Posterior vena cava (tissue), 2 donors: ENCODE results near the gene CDC42BPB. TPM values are rescaled to one million over a fixed set of nuclear protein-coding genes. Genes with fewer than 3 reads are reported as not detected.
"Not testable (repeated sequence)": the region's sequence is repeated elsewhere in the genome, so short reads cannot be mapped to it uniquely, and the experiment has no call there.

Experiments used
- DNase-seq: peaks from one replicate; pipeline ENCODE4 v3.0.0-alpha.2; 2020; ENCODE audit warnings: low spot score
- intact Hi-C, 2 donors: fragments of 100-400 bp; cut with DNase I; formaldehyde crosslinking; loops; one replicate each; pipeline versions ENCODE4 v1.14.1 to v1.14.2; 2022 to 2023
- total RNA-seq, 2 donors: library from RNA; stranded (reverse); fragmentation: NEBNext Ultra II Directional; extraction: Animal tissue kit (Norgen Biotek cat#: 25700); gene quantifications; one replicate each; pipeline ENCODE4 v1.2.1, GENCODE V29; 2021
- donor health status: DM: yes; HTN: yes; CAD: no.
- donor health status: DM: yes; HTN: yes; CAD: no.

Gene CDC42BPB
- total RNA-seq, 2 donors from 2014 or later, result 81.1 to 89.3 TPM

DNA sequence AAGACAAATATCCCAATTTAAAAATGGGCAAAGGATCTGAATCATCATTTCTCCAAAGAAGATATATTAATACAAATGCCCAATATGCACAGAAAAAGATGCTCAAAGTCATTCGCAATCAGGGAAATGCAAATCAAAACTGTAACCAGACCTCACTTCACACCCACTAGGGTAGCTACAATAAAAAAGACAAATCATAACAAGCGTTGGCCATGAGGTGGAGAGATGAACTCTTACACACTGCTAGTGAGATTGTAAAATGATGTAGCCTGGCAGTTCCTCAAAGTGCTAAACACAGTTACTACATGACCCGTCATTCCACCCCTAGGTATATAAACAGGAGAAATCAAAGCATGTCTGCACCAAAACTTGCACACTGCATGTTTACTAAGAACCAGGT, 30.4 kb downstream of the CDC42BPB start:
- intact Hi-C loops, result no loop called here
- no peak for DNase-seq

- intact Hi-C loops, result not testable (repeated sequence)
- DNase-seq, result peak; percentile 14
Observed at GRCh38 chr14:103026196-103026595, 31.2 kb downstream of the CDC42BPB start.

- intact Hi-C loops, result loop anchor here in 1 of 2 donors (5.0 kb wide), 1 partner anchor 33 kb away; the partner anchor contains the start of gene CDC42BPB
- DNase-seq, result peak; percentile 66
Observed at GRCh38 chr14:103023881-103024473, 33.4 kb downstream of the CDC42BPB start.

DNA sequence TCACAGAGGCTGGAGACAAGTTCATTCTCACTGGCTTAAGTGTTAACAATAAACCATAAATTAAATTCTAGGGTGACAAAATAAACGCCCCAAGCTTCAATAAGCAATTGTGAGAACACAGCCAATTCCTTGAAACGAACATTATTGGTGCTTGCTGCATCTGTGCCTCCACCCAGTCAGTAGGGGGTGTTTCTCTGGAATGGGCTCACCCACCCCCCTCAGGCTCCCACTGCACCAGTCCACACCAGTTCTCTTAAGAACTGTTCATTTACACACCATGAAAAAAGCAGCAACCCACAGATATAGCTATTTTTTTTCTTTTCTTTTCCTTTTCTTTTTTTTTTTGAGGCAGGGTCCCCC, 34.7 kb downstream of the CDC42BPB start:
- intact Hi-C loops, result loop anchor here in 1 of 2 donors (5.0 kb wide), 1 partner anchor 35 kb away; the partner anchor contains the start of gene CDC42BPB
- peak; percentile 31 for DNase-seq

DNA sequence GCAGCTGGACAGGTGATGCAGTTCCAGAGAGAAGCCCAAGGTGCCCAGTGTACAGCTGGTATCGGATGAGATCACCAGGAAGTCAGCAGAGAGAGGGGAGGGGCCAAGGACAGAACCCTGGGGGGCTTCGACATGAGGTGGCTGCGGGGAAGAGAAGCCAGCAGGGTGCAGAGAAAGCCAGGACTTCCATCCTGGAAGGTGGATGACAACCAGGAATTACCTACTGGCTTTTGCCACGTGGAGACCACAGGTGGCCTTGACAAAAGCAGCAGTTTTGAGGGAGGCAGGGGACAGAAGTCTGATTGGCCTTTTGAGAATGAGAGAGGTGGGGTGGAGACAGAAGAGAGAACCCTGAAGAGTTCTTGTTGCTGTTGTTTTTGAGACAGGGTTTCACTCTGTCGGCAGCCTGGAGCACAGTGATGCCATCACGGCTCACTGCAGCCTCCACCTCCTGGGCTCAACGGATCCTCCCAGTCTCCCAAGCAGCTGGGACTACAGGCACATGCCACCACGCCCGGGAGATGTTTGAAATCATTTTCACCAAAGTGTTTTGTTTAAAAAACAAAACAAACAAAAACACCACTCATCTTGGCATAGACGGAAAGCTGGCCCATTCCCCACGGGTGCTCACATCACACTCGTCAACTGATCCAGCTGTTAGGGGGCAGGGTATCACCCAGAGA, 35.2 kb downstream of the CDC42BPB start:
- DNase-seq, result peak; percentile 50
- intact Hi-C loops, result loop anchor here in 1 of 2 donors (5.0 kb wide), 1 partner anchor 35 kb away; the partner anchor contains the start of gene CDC42BPB

GRCh38 chr14:103021684-103022001, 35.7 kb downstream of the CDC42BPB start:
- intact Hi-C loops, result loop anchor here in 1 of 2 donors (5.0 kb wide), 1 partner anchor 36 kb away; the partner anchor contains the start of gene CDC42BPB
- peak; percentile 79 for DNase-seq

DNA sequence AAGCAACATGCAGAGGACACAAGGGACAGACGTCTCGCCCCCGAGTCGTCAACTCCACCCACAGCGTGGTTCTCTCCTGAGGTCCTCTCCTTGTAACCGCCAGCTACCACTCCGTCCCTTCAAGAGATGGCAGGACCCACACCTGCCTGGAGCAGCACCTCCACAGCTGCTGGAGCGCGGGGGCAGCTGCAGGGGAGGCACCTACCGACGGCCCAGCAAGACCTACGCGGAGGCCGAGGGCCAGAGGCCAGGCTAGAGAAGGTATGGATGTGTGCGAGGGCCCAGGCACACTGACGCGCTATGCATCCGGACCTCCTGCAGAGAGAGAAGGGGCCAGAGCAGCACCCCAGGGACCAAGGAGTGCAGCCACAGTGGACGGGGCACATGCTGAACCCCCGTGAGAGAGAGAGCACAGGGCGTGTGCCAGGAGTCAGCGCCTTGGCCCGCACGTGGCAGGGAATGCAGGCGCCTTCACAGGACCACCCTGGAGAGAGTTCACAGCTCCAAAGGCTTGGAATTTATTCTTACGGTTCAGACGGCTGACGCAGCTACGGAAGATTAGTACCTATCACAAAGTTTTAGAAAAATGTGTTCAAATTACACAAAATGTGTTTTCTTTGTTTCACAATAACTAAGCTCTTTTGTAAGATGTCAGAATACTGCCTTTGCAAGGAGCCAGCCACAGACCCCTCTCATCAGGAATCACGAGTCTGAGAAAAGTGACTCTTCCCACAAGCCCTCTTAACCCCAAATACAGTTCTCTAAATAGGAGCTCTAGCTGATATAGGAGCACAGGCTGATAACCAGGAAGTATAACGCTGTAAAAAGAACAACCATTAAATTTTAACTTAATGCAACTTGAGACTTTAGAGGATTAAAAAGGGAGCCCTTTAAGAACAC, 36.8 kb downstream of the CDC42BPB start:
- DNase-seq, result peak; percentile 70
- intact Hi-C loops, result loop anchor here in 1 of 2 donors (5.0 kb wide), 1 partner anchor 37 kb away; the partner anchor contains the start of gene CDC42BPB

GRCh38 chr14:103019826-103020225, 37.5 kb downstream of the CDC42BPB start:
- intact Hi-C loops, result loop anchor here in 1 of 2 donors (5.0 kb wide), 1 partner anchor 37 kb away; the partner anchor contains the start of gene CDC42BPB
- peak; percentile 82 for DNase-seq

- DNase-seq, result peak; percentile 63
- intact Hi-C loops, result no loop called here
Observed at GRCh38 chr14:103019236-103019635, 38.1 kb downstream of the CDC42BPB start.

DNA sequence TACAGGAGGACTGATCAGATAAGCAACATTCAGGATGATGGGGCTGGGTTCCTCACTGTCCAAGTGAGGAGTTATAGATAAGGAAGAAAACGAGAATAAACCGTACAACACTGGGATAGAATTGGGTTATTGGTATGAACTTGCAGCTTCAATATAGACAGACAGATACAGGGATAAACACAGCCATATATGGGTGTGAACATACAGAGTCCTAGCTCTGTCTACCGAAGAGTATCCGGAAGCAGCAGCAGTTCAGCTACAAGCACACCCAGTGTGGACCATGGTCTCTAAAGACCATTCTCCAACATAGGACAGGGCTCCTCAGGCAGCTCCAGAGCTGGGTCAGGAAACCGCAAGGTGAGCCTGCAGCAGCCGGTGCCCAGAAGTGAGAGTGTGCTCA, 40.8 kb downstream of the CDC42BPB start:
- intact Hi-C loops, result no loop called here
- DNase-seq, result peak; percentile 24

- peak; percentile 53 for DNase-seq
- intact Hi-C loops, result no loop called here
Observed at GRCh38 chr14:103016071-103016470, 41.3 kb downstream of the CDC42BPB start.

- no peak for DNase-seq
Observed at GRCh38 chr14:103015426-103015825, 41.9 kb downstream of the CDC42BPB start.

DNA sequence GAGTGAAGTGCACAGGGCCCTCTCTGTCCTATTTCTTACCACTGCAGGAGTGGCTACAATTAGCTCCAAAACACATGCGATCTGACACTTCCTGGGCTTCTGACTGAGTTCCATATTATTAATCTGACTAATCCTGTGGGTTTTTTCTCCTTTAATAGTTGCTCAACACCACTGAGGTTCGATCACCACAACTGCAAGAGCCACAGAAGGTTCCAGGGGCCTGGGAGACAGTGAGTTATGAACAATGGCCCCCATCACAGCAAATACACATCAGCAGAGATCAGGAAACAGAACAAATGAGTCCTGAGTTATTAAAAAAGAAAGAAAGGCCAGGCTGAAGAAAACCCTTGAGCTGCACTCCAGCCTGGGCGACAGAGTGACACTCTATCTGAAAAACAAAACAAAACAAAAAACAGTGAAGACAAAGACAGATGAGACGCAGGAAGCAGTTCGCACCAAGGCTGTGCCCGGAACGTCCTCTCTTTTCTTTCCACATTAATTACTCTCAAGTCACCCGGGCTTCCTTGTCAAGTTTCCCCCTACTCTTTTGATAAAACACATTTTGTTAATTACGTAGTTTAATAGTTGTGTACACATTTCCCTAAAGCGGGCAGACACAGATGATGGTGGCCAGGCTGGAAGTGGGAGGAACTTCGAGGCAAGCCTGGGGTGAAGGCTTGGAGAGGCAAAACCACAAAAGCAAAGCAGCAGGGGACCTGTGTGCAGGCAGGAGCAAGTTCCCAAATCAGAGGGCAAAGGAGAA, 42.7 kb downstream of the CDC42BPB start:
- intact Hi-C loops, result no loop called here
- peak; percentile 60 for DNase-seq

More at GRCh38 chr14:103015426-103015825, 41.9 kb downstream of the CDC42BPB start:
- intact Hi-C loops, result no loop called here

- DNase-seq, result peak; percentile 52
- intact Hi-C loops, result no loop called here
Observed at GRCh38 chr14:103013028-103013427, 44.3 kb downstream of the CDC42BPB start.

GRCh38 chr14:103009559-103009958, 47.8 kb downstream of the CDC42BPB start:
- intact Hi-C loops, result no loop called here
- peak; percentile 7 for DNase-seq

DNA sequence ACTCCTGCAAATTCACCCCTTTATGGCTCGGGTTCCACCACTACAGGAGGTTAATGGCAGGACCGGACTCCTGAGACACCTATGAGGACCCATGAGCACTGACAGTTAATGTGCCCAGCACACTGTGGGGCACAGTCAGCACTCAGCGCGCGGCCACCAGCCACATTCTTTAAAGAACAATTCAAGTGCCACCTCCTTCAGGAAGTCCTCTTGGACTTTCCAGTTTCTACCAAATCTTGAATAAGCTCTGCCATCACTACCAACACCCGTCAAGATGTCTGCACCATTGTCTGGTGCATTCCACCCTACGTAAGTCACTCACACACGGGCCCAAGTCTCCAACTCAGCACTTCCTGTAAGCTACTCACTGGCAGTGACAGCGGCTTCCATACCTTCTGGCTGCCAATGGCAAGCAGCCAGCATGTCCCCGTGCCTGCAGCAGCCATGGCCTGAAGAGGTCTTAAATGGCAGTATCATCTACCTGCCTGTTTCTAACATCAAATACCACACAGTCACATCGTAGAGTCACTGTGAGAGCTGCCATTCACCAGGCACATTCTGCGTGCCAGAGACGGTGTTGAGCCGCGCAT, 48.5 kb downstream of the CDC42BPB start:
- peak; percentile 77 for DNase-seq
- intact Hi-C loops, result no loop called here

GRCh38 chr14:103008126-103008525, 49.2 kb downstream of the CDC42BPB start:
- intact Hi-C loops, result no loop called here
- DNase-seq, result peak; percentile 43

GRCh38 chr14:103007555-103007954, 49.8 kb downstream of the CDC42BPB start:
- peak; percentile 82 for DNase-seq
- intact Hi-C loops, result no loop called here
